Natural killer cell treated with Interleukin-12 subunit alpha and Interleukin-12 subunit beta and Interleukin-15 and Interleukin-18, amount 100 ng/mL, for 72 hours (primary cell): ENCODE data around the gene ATP7A. TPM values are rescaled to one million over a fixed set of nuclear protein-coding genes. Genes with fewer than 3 reads are reported as not detected.
"Not testable (repeated sequence)": the region's sequence is repeated elsewhere in the genome, so short reads cannot be mapped to it uniquely, and the experiment has no call there.

Experiments
- ATAC-seq, 2 donors: fragments of 150-1000 bp; cut with Tn5 transposase in 1 of 2; sonication (Bioruptor Pico), chemical (Tn5 transposase) in 1 of 2; 2 replicates each; pipeline ENCODE4 v1.10.0; 2021
- DNase-seq: peaks from one replicate; pipeline ENCODE4 v3.0.0; 2022; ENCODE audit warnings: low spot score
- H3K27ac Mint-ChIP-seq, 2 donors: 1 replicate in 1 of 2; 2 replicates in 1 of 2; pipeline ENCODE4 v1.8.0; 2022; ENCODE audit warnings: mixed read lengths in 2 of 2, mild to moderate bottlenecking in 1 of 2, moderate library complexity in 1 of 2
- H3K27me3 Mint-ChIP-seq, 2 donors: 1 replicate in 1 of 2; 2 replicates in 1 of 2; pipeline ENCODE4 v1.8.0; 2022; ENCODE audit warnings: mixed read lengths in 2 of 2
- H3K36me3 Mint-ChIP-seq: one replicate; pipeline ENCODE4 v1.8.0; 2022; ENCODE audit warnings: mixed read lengths
- H3K4me1 Mint-ChIP-seq, 2 donors: 1 replicate in 1 of 2; 2 replicates in 1 of 2; pipeline ENCODE4 v1.8.0; 2022; ENCODE audit warnings: low read depth in 2 of 2, mixed read lengths in 2 of 2, mild to moderate bottlenecking in 1 of 2
- H3K4me3 Mint-ChIP-seq: one replicate; pipeline ENCODE4 v1.8.0; 2022; ENCODE audit warnings: mixed read lengths
- H3K9me3 Mint-ChIP-seq: 2 replicates; pipeline ENCODE4 v1.8.0; 2022; ENCODE audit warnings: mixed read lengths
- total RNA-seq, 2 donors: library from RNA; stranded (reverse); gene quantifications; one replicate each; pipeline ENCODE4 v1.2.3, GENCODE V29; 2022

The ATP7A gene
- total RNA-seq, 2 donors from 2014 or later: 7.0 to 12.1 TPM

- peaks cover 6 to 7% of the 10 kb centered on the region in 2 donors for H3K4me1 Mint-ChIP-seq
- no peaks in the 10 kb centered on the region for H3K9me3 Mint-ChIP-seq
- no peak for DNase-seq
- no peak for ATAC-seq
- no peak overlapping the region for H3K27ac Mint-ChIP-seq
- H3K4me3 Mint-ChIP-seq: no peak overlapping the region
- H3K36me3 Mint-ChIP-seq: no peaks in the 10 kb centered on the region
- no peaks in the 10 kb centered on the region for H3K27me3 Mint-ChIP-seq
These were observed 12.3 kb downstream of the ATP7A start for GRCh38 chrX:77922787-77923186.

- Mint-ChIP-seq H3K27me3 (no peaks in the 10 kb centered on the region), H3K4me3 (no peak overlapping the region), H3K4me1 (peaks cover 4 to 10% of the 10 kb centered on the region in 2 donors), H3K27ac (no peak overlapping the region), H3K36me3 (no peaks in the 10 kb centered on the region), H3K9me3 (no peaks in the 10 kb centered on the region)
- no peak for ATAC-seq
- no peak for DNase-seq
These were observed 13.9 kb downstream of the ATP7A start for GRCh38 chrX:77924320-77924859.

GRCh38 chrX:77925764-77926163, 15.3 kb downstream of the ATP7A start:
- Mint-ChIP-seq H3K9me3 (no peaks in the 10 kb centered on the region), H3K36me3 (no peaks in the 10 kb centered on the region), H3K4me3 (no peak overlapping the region), H3K27ac (no peak overlapping the region), H3K27me3 (no peaks in the 10 kb centered on the region), H3K4me1 (peaks cover 4 to 10% of the 10 kb centered on the region in 2 donors)
- ATAC-seq: no peak
- DNase-seq: no peak

- H3K27me3 Mint-ChIP-seq: no peaks in the 10 kb centered on the region
- H3K4me3 Mint-ChIP-seq: no peak overlapping the region
- no peak overlapping the region for H3K27ac Mint-ChIP-seq
- no peaks in the 10 kb centered on the region for H3K36me3 Mint-ChIP-seq
- no peak for DNase-seq
- no peak for ATAC-seq
- H3K4me1 Mint-ChIP-seq: peaks cover 4% of the 10 kb centered on the region in 2 donors
- no peaks in the 10 kb centered on the region for H3K9me3 Mint-ChIP-seq
These were observed 20.1 kb downstream of the ATP7A start for GRCh38 chrX:77930581-77930980.

GRCh38 chrX:77935886-77936285, 25.4 kb downstream of the ATP7A start:
- Mint-ChIP-seq H3K9me3 (no peaks in the 10 kb centered on the region), H3K27ac (no peak overlapping the region), H3K27me3 (no peaks in the 10 kb centered on the region), H3K4me3 (no peak overlapping the region), H3K36me3 (no peaks in the 10 kb centered on the region), H3K4me1 (no peaks in the 10 kb centered on the region)
- DNase-seq: no peak
- ATAC-seq: no peak

- Mint-ChIP-seq H3K36me3 (no peaks in the 10 kb centered on the region), H3K4me3 (no peak overlapping the region), H3K27me3 (no peaks in the 10 kb centered on the region), H3K9me3 (no peaks in the 10 kb centered on the region), H3K27ac (no peak overlapping the region), H3K4me1 (no peaks in the 10 kb centered on the region)
- no peak for ATAC-seq
- no peak for DNase-seq
These were observed 25.8 kb downstream of the ATP7A start for GRCh38 chrX:77936299-77936698.

GRCh38 chrX:77937291-77937690, 26.8 kb downstream of the ATP7A start:
- Mint-ChIP-seq H3K9me3 (no peaks in the 10 kb centered on the region), H3K27me3 (no peaks in the 10 kb centered on the region), H3K4me3 (no peak overlapping the region), H3K27ac (no peak overlapping the region), H3K4me1 (no peaks in the 10 kb centered on the region), H3K36me3 (no peaks in the 10 kb centered on the region)
- no peak for ATAC-seq
- no peak for DNase-seq

- Mint-ChIP-seq H3K9me3 (no peaks in the 10 kb centered on the region), H3K27me3 (no peaks in the 10 kb centered on the region), H3K4me3 (no peak overlapping the region), H3K36me3 (no peaks in the 10 kb centered on the region), H3K27ac (no peak overlapping the region), H3K4me1 (peaks cover 0 to under 1% of the 10 kb centered on the region in 2 donors)
- DNase-seq (no peak), ATAC-seq (no peak)
These were observed 27.7 kb downstream of the ATP7A start for GRCh38 chrX:77938083-77938680.

GRCh38 chrX:77945031-77945430, 34.5 kb downstream of the ATP7A start:
- H3K27ac Mint-ChIP-seq, H3K27me3 Mint-ChIP-seq, ATAC-seq, H3K4me1 Mint-ChIP-seq, DNase-seq, H3K9me3 Mint-ChIP-seq, H3K4me3 Mint-ChIP-seq, H3K36me3 Mint-ChIP-seq: not testable (repeated sequence)

GRCh38 chrX:77945910-77946545, 35.5 kb downstream of the ATP7A start:
- H3K36me3 Mint-ChIP-seq: no peaks in the 10 kb centered on the region
- H3K27me3 Mint-ChIP-seq: no peaks in the 10 kb centered on the region
- no peaks in the 10 kb centered on the region for H3K9me3 Mint-ChIP-seq
- no peak overlapping the region for H3K27ac Mint-ChIP-seq
- DNase-seq (no peak), ATAC-seq (no peak)
- H3K4me1 Mint-ChIP-seq: peaks cover 0 to 3% of the 10 kb centered on the region in 2 donors
- no peak overlapping the region for H3K4me3 Mint-ChIP-seq

- H3K36me3 Mint-ChIP-seq: no peaks in the 10 kb centered on the region
- DNase-seq (no peak), ATAC-seq (no peak)
- no peak overlapping the region for H3K4me3 Mint-ChIP-seq
- no peak overlapping the region for H3K27ac Mint-ChIP-seq
- H3K4me1 Mint-ChIP-seq: peaks cover 0 to 3% of the 10 kb centered on the region in 2 donors
- no peaks in the 10 kb centered on the region for H3K9me3 Mint-ChIP-seq
- H3K27me3 Mint-ChIP-seq: no peaks in the 10 kb centered on the region
These were observed 36.1 kb downstream of the ATP7A start for GRCh38 chrX:77946571-77946970.

- no peaks in the 10 kb centered on the region for H3K36me3 Mint-ChIP-seq
- DNase-seq: no peak
- H3K4me3 Mint-ChIP-seq: no peak overlapping the region
These were observed 39.3 kb downstream of the ATP7A start for GRCh38 chrX:77949840-77950239.

GRCh38 chrX:77952173-77952572, 41.7 kb downstream of the ATP7A start:
- Mint-ChIP-seq H3K4me3 (no peak overlapping the region), H3K4me1 (peaks cover 5 to 8% of the 10 kb centered on the region in 2 donors), H3K9me3 (no peaks in the 10 kb centered on the region), H3K36me3 (no peaks in the 10 kb centered on the region), H3K27ac (no peak overlapping the region), H3K27me3 (no peaks in the 10 kb centered on the region)
- DNase-seq (no peak), ATAC-seq (no peak)

More at GRCh38 chrX:77949840-77950239, 39.3 kb downstream of the ATP7A start:
- no peaks in the 10 kb centered on the region for H3K9me3 Mint-ChIP-seq
- H3K27ac Mint-ChIP-seq: no peak overlapping the region
- H3K4me1 Mint-ChIP-seq: no peaks in the 10 kb centered on the region
- ATAC-seq: no peak
- H3K27me3 Mint-ChIP-seq: no peaks in the 10 kb centered on the region

GRCh38 chrX:77953302-77953701, 42.8 kb downstream of the ATP7A start:
- no peaks in the 10 kb centered on the region for H3K36me3 Mint-ChIP-seq
- H3K4me1 Mint-ChIP-seq: peaks cover 16 to 17% of the 10 kb centered on the region in 2 donors
- ATAC-seq (no peak), DNase-seq (no peak)
- H3K27ac Mint-ChIP-seq: no peak overlapping the region
- H3K4me3 Mint-ChIP-seq: no peak overlapping the region
- no peaks in the 10 kb centered on the region for H3K27me3 Mint-ChIP-seq
- H3K9me3 Mint-ChIP-seq: no peaks in the 10 kb centered on the region
